HepG2 (cell line): ENCODE results near the gene TBX6. TPM values are rescaled to one million over a fixed set of nuclear protein-coding genes. Genes with fewer than 3 reads are reported as not detected.
A peak's percentile ranks its signal among the peaks of the same experiment; 100 is the strongest.

ENCODE experiments used
- ARID4A ChIP-seq: sonication (generic); formaldehyde crosslinking; IDR thresholded peaks from 2 replicates; pipeline ENCODE4 v1.5.0; 2020; ENCODE audit warnings: mild to moderate bottlenecking, missing genetic modification reagents, borderline replicate concordance
- FOXA1 ChIP-seq, 2 experiments: fragments of 450-650 bp in 1 of 2; sonication (generic) in 1 of 2; formaldehyde crosslinking in 1 of 2; IDR thresholded peaks; 2 replicates each; pipeline versions ENCODE4 v1.4.0 to v1.6.1; 2016 to 2020; ENCODE audit warnings: missing genetic modification reagents in 1 of 2
- GMEB1 ChIP-seq: sonication (generic); formaldehyde crosslinking; IDR thresholded peaks from 2 replicates; pipeline ENCODE4 v1.5.1; 2020; ENCODE audit warnings: missing genetic modification reagents, mild to moderate bottlenecking, borderline replicate concordance
- HOXA9 ChIP-seq: sonication (generic); formaldehyde crosslinking; IDR thresholded peaks from 2 replicates; pipeline ENCODE4 v1.8.1; 2022; ENCODE audit warnings: missing genetic modification reagents, mild to moderate bottlenecking, moderate library complexity, borderline replicate concordance
- KDM5B ChIP-seq: sonication (generic); formaldehyde crosslinking; IDR thresholded peaks from 2 replicates; pipeline ENCODE4 v1.4.0; 2020; ENCODE audit warnings: missing genetic modification reagents, mild to moderate bottlenecking, borderline replicate concordance
- TARDBP ChIP-seq: sonication (generic); formaldehyde crosslinking; IDR thresholded peaks from 2 replicates; pipeline ENCODE4 v1.8.0; 2022; ENCODE audit warnings: mild to moderate bottlenecking, missing genetic modification reagents
- XRCC5 ChIP-seq: fragments of 200-400 bp; formaldehyde crosslinking; optimal IDR thresholded peaks from 2 replicates; pipeline ENCODE3; 2017; ENCODE audit warnings: mild to moderate bottlenecking, low read length
- ZBTB25 ChIP-seq: IDR thresholded peaks from 2 replicates; pipeline ENCODE4 v1.6.1; 2018; ENCODE audit warnings: missing genetic modification reagents
- ZNF280B ChIP-seq: sonication (generic); formaldehyde crosslinking; IDR thresholded peaks from 2 replicates; pipeline ENCODE4 v1.5.0; 2020; ENCODE audit warnings: missing genetic modification reagents, mild to moderate bottlenecking, borderline replicate concordance
- ZNF589 ChIP-seq: sonication (generic); formaldehyde crosslinking; conservative IDR thresholded peaks from 2 replicates; pipeline ENCODE4 v1.8.0; 2022; ENCODE audit warnings: mild to moderate bottlenecking, moderate library complexity, missing genetic modification reagents
- ZNF605 ChIP-seq: sonication (generic); formaldehyde crosslinking; IDR thresholded peaks from 2 replicates; pipeline ENCODE4 v1.8.0; 2022; ENCODE audit warnings: mild to moderate bottlenecking, missing genetic modification reagents
- ZNF788 ChIP-seq: sonication (generic); formaldehyde crosslinking; IDR thresholded peaks from 2 replicates; pipeline ENCODE4 v1.5.0; 2020; ENCODE audit warnings: mild to moderate bottlenecking, missing genetic modification reagents, borderline replicate concordance
- ZSCAN20 ChIP-seq: sonication (generic); formaldehyde crosslinking; IDR thresholded peaks from 2 replicates; pipeline ENCODE4 v1.4.0; 2020; ENCODE audit warnings: missing genetic modification reagents, mild to moderate bottlenecking, borderline replicate concordance
- ZSCAN31 ChIP-seq: sonication (generic); formaldehyde crosslinking; IDR thresholded peaks from 2 replicates; pipeline ENCODE4 v1.5.0; 2020; ENCODE audit warnings: low read depth, mild to moderate bottlenecking, missing genetic modification reagents
- ZSCAN5A ChIP-seq: sonication (generic); formaldehyde crosslinking; IDR thresholded peaks from 2 replicates; pipeline ENCODE4 v1.8.0; 2022; ENCODE audit warnings: mild to moderate bottlenecking, missing genetic modification reagents, borderline replicate concordance
- ZZZ3 ChIP-seq: sonication (generic); formaldehyde crosslinking; IDR thresholded peaks from 2 replicates; pipeline ENCODE4 v1.4.0; 2020; ENCODE audit warnings: missing genetic modification reagents, mild to moderate bottlenecking, borderline replicate concordance
- polyA plus RNA-seq, 8 experiments: library from polyadenylated mRNA; depleted of rRNA in 3 of 8; stranded (reverse) in 7 of 8; unstranded in 1 of 8; fragments of >200 nt; fragmentation: Illumina TruSeq in 4 of 8; extraction: Trizol in 4 of 8; gene quantifications; 2 replicates each; pipeline versions ENCODE4 v1.2.1 to v1.2.3, GENCODE V29; 2011 to 2016; ENCODE audit warnings: low read depth in 4 of 8, missing spikeins in 1 of 8, mixed read lengths in 1 of 8; ENCODE audit not compliant: insufficient read depth in 1 of 8
- total RNA-seq, 5 experiments: library from RNA; depleted of rRNA; stranded (reverse); fragments of >200 nt; fragmentation: Illumina TruSeq; extraction: Trizol; gene quantifications; 2 replicates each; pipeline ENCODE4 v1.2.3, GENCODE V29; 2016; ENCODE audit warnings: low read depth in 1 of 5

Gene TBX6
- total and polyA plus RNA-seq, 2 of the 13 experiments (the other 11 are each of a cell fraction or from before 2014, with no cell fraction given), result 0.24 to 0.42 TPM

GRCh38 chr16:30096105-30096861 lies 4.6 kb upstream of the TBX6 start, which contains the start of gene YPEL3 (continued):
- no peak for TF ChIP-seq FOXA1 (IDR thresholded peaks at IDR 0.05)
- peak; percentile 92 for TF ChIP-seq FOXA1 (CRISPR knock-in tag; IDR thresholded peaks at IDR 0.05)
- TF ChIP-seq ZSCAN5A (CRISPR knock-in tag), result peak; percentile 67; the same call in 1 of the 2 replicates
- TF ChIP-seq HOXA9, result no peak
- TF ChIP-seq ZNF589 (CRISPR knock-in tag), result peak; percentile 52
- 0 out of 2 replicates have a peak, but pooled peaks have one; percentile 48 for TF ChIP-seq ZSCAN20 (CRISPR knock-in tag)
- TF ChIP-seq ZSCAN31 (CRISPR knock-in tag), result peak; percentile 65
- peak; percentile 60; the same call in 1 of the 2 replicates for TF ChIP-seq ZZZ3 (CRISPR knock-in tag)
- peak; percentile 54; the same call in 1 of the 2 replicates for TF ChIP-seq ZNF280B (CRISPR knock-in tag)
- peak; percentile 81 for TF ChIP-seq TARDBP (CRISPR knock-in tag)
- TF ChIP-seq KDM5B (CRISPR knock-in tag), result peak; percentile 78; the same call in 1 of the 2 replicates
- no peak for TF ChIP-seq XRCC5
- TF ChIP-seq ZBTB25, result peak; percentile 84
- peak; percentile 68; the same call in 1 of the 2 replicates for TF ChIP-seq GMEB1 (CRISPR knock-in tag)
- TF ChIP-seq ARID4A (CRISPR knock-in tag), result peak; percentile 66
- TF ChIP-seq ZNF788 (CRISPR knock-in tag), result peak; percentile 15; the same call in 1 of the 2 replicates
- peak; percentile 62; the same call in 1 of the 2 replicates for TF ChIP-seq ZNF605 (CRISPR knock-in tag)
